Measurements from ENCODE around the gene CASP10. TPM values are rescaled to one million over a fixed set of nuclear protein-coding genes. Genes with fewer than 3 reads are reported as not detected.

The CASP10 gene
- total RNA-seq, 1 experiment from 2014 or later: 2.8 TPM

- TF ChIP-seq, protein P1, sequence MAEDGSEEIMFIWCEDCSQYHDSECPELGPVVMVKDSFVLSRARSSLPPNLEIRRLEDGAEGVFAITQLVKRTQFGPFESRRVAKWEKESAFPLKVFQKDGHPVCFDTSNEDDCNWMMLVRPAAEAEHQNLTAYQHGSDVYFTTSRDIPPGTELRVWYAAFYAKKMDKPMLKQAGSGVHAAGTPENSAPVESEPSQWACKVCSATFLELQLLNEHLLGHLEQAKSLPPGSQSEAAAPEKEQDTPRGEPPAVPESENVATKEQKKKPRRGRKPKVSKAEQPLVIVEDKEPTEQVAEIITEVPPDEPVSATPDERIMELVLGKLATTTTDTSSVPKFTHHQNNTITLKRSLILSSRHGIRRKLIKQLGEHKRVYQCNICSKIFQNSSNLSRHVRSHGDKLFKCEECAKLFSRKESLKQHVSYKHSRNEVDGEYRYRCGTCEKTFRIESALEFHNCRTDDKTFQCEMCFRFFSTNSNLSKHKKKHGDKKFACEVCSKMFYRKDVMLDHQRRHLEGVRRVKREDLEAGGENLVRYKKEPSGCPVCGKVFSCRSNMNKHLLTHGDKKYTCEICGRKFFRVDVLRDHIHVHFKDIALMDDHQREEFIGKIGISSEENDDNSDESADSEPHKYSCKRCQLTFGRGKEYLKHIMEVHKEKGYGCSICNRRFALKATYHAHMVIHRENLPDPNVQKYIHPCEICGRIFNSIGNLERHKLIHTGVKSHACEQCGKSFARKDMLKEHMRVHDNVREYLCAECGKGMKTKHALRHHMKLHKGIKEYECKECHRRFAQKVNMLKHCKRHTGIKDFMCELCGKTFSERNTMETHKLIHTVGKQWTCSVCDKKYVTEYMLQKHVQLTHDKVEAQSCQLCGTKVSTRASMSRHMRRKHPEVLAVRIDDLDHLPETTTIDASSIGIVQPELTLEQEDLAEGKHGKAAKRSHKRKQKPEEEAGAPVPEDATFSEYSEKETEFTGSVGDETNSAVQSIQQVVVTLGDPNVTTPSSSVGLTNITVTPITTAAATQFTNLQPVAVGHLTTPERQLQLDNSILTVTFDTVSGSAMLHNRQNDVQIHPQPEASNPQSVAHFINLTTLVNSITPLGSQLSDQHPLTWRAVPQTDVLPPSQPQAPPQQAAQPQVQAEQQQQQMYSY (CRISPR knock-in tag; IDR thresholded peaks at IDR 0.05): 0 out of 2 replicates have a peak, but pooled peaks have one; percentile 21
- TF ChIP-seq E2F4 (CRISPR knock-in tag; IDR thresholded peaks at IDR 0.05; ENCODE audit: borderline replicate concordance, low read depth) (no peak), ATF6 (CRISPR knock-in tag; IDR thresholded peaks at IDR 0.05) (no peak), JUN (CRISPR knock-in tag; IDR thresholded peaks at IDR 0.05) (no peak), CBFB (CRISPR knock-in tag; IDR thresholded peaks at IDR 0.05; ENCODE audit: low read depth) (no peak), TEAD1 (CRISPR knock-in tag; IDR thresholded peaks at IDR 0.05) (no peak), CREB1 (CRISPR knock-in tag; IDR thresholded peaks at IDR 0.05) (no peak), SOX15 (CRISPR knock-in tag; IDR thresholded peaks at IDR 0.05) (no peak), ETV6 (CRISPR knock-in tag; IDR thresholded peaks at IDR 0.05) (peak; percentile 83), E2F1 (CRISPR knock-in tag; IDR thresholded peaks at IDR 0.05) (no peak), ZNF671 (CRISPR knock-in tag; IDR thresholded peaks at IDR 0.05) (no peak), ZNF423 (CRISPR knock-in tag; IDR thresholded peaks at IDR 0.05) (0 out of 2 replicates have a peak, but pooled peaks have one; percentile 31), KAT7 (CRISPR knock-in tag; IDR thresholded peaks at IDR 0.05; ENCODE audit: borderline replicate concordance) (no peak), IRF2 (CRISPR knock-in tag; IDR thresholded peaks at IDR 0.05; ENCODE audit: borderline replicate concordance, low read depth) (no peak), SMAD3 (CRISPR knock-in tag; IDR thresholded peaks at IDR 0.05; ENCODE audit: borderline replicate concordance) (no peak), USF2 (CRISPR knock-in tag; IDR thresholded peaks at IDR 0.05) (no peak), RELA (CRISPR knock-in tag; IDR thresholded peaks at IDR 0.05; ENCODE audit: borderline replicate concordance) (no peak)
- TF ChIP-seq, protein P2, sequence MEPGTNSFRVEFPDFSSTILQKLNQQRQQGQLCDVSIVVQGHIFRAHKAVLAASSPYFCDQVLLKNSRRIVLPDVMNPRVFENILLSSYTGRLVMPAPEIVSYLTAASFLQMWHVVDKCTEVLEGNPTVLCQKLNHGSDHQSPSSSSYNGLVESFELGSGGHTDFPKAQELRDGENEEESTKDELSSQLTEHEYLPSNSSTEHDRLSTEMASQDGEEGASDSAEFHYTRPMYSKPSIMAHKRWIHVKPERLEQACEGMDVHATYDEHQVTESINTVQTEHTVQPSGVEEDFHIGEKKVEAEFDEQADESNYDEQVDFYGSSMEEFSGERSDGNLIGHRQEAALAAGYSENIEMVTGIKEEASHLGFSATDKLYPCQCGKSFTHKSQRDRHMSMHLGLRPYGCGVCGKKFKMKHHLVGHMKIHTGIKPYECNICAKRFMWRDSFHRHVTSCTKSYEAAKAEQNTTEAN (CRISPR knock-in tag; IDR thresholded peaks at IDR 0.05): no peak
- TF ChIP-seq, protein P3, sequence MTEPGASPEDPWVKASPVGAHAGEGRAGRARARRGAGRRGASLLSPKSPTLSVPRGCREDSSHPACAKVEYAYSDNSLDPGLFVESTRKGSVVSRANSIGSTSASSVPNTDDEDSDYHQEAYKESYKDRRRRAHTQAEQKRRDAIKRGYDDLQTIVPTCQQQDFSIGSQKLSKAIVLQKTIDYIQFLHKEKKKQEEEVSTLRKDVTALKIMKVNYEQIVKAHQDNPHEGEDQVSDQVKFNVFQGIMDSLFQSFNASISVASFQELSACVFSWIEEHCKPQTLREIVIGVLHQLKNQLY (CRISPR knock-in tag; IDR thresholded peaks at IDR 0.05): no peak
- TF ChIP-seq, protein P4, sequence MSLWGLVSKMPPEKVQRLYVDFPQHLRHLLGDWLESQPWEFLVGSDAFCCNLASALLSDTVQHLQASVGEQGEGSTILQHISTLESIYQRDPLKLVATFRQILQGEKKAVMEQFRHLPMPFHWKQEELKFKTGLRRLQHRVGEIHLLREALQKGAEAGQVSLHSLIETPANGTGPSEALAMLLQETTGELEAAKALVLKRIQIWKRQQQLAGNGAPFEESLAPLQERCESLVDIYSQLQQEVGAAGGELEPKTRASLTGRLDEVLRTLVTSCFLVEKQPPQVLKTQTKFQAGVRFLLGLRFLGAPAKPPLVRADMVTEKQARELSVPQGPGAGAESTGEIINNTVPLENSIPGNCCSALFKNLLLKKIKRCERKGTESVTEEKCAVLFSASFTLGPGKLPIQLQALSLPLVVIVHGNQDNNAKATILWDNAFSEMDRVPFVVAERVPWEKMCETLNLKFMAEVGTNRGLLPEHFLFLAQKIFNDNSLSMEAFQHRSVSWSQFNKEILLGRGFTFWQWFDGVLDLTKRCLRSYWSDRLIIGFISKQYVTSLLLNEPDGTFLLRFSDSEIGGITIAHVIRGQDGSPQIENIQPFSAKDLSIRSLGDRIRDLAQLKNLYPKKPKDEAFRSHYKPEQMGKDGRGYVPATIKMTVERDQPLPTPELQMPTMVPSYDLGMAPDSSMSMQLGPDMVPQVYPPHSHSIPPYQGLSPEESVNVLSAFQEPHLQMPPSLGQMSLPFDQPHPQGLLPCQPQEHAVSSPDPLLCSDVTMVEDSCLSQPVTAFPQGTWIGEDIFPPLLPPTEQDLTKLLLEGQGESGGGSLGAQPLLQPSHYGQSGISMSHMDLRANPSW (CRISPR knock-in tag; conservative IDR thresholded peaks at IDR 0.05; ENCODE audit: low read depth): no peak
- TF ChIP-seq, protein P5, sequence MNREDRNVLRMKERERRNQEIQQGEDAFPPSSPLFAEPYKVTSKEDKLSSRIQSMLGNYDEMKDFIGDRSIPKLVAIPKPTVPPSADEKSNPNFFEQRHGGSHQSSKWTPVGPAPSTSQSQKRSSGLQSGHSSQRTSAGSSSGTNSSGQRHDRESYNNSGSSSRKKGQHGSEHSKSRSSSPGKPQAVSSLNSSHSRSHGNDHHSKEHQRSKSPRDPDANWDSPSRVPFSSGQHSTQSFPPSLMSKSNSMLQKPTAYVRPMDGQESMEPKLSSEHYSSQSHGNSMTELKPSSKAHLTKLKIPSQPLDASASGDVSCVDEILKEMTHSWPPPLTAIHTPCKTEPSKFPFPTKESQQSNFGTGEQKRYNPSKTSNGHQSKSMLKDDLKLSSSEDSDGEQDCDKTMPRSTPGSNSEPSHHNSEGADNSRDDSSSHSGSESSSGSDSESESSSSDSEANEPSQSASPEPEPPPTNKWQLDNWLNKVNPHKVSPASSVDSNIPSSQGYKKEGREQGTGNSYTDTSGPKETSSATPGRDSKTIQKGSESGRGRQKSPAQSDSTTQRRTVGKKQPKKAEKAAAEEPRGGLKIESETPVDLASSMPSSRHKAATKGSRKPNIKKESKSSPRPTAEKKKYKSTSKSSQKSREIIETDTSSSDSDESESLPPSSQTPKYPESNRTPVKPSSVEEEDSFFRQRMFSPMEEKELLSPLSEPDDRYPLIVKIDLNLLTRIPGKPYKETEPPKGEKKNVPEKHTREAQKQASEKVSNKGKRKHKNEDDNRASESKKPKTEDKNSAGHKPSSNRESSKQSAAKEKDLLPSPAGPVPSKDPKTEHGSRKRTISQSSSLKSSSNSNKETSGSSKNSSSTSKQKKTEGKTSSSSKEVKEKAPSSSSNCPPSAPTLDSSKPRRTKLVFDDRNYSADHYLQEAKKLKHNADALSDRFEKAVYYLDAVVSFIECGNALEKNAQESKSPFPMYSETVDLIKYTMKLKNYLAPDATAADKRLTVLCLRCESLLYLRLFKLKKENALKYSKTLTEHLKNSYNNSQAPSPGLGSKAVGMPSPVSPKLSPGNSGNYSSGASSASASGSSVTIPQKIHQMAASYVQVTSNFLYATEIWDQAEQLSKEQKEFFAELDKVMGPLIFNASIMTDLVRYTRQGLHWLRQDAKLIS (CRISPR knock-in tag; IDR thresholded peaks at IDR 0.05; ENCODE audit: borderline replicate concordance): no peak
These were observed 49.0 kb downstream of the CASP10 start (continued) for GRCh38 chr2:201231781-201232466.

Measured in WTC11 (cell line).